Endodermal cell (in vitro differentiated cells): ENCODE measurements around the gene ARIH1. TPM values are rescaled to one million over a fixed set of nuclear protein-coding genes. Genes with fewer than 3 reads are reported as not detected.
"Not testable (repeated sequence)": the region's sequence is repeated elsewhere in the genome, so short reads cannot be mapped to it uniquely, and the experiment has no call there.

Experiments
- DNase-seq: peaks from one replicate; pipeline ENCODE4 v3.0.0-alpha.2; 2017
- H3K27ac ChIP-seq: 2 replicates; pipeline ENCODE4 v1.5.1; 2013; ENCODE audit warnings: mild to moderate bottlenecking, low read depth, low read length, moderate library complexity
- H3K27me3 ChIP-seq: 2 replicates; pipeline ENCODE4 v1.6.1; 2013; ENCODE audit warnings: mild to moderate bottlenecking, low read length, moderate library complexity; ENCODE audit not compliant: insufficient read depth, control insufficient read depth, poor library complexity, severe bottlenecking
- H3K36me3 ChIP-seq: 2 replicates; pipeline ENCODE4 v1.7.0; 2013; ENCODE audit warnings: mild to moderate bottlenecking, low read length, moderate library complexity; ENCODE audit not compliant: control insufficient read depth, insufficient read depth
- H3K4me1 ChIP-seq: one replicate; pipeline ENCODE4 v1.7.0; 2013; ENCODE audit warnings: low read length; ENCODE audit not compliant: control insufficient read depth, insufficient read depth
- H3K4me3 ChIP-seq: 2 replicates; pipeline ENCODE4 v1.5.1; 2013; ENCODE audit warnings: mild to moderate bottlenecking, low read length, moderate library complexity
- H3K9ac ChIP-seq: 2 replicates; pipeline ENCODE4 v1.6.1; 2013; ENCODE audit warnings: mild to moderate bottlenecking, low read length, moderate library complexity; ENCODE audit not compliant: poor library complexity, severe bottlenecking; ENCODE audit errors: extremely low read depth
- H3K9me3 ChIP-seq: 2 replicates; pipeline ENCODE4 v1.6.1; 2013; ENCODE audit warnings: mild to moderate bottlenecking, low read length, moderate library complexity; ENCODE audit not compliant: control insufficient read depth
- H3K27ac Mint-ChIP-seq: 2 replicates; pipeline ENCODE4 v1.8.0; 2020; ENCODE audit warnings: mixed read lengths
- H3K27me3 Mint-ChIP-seq: 2 replicates; pipeline ENCODE4 v1.8.0; 2021; ENCODE audit warnings: mild to moderate bottlenecking, mixed read lengths; ENCODE audit not compliant: insufficient read depth
- H3K36me3 Mint-ChIP-seq: 2 replicates; pipeline ENCODE4 v1.8.0; 2020; ENCODE audit warnings: low read depth, mixed read lengths
- H3K4me1 Mint-ChIP-seq: 2 replicates; pipeline ENCODE4 v1.8.0; 2020; ENCODE audit warnings: mixed read lengths
- H3K4me3 Mint-ChIP-seq: 2 replicates; pipeline ENCODE4 v1.8.0; 2020; ENCODE audit warnings: mild to moderate bottlenecking, moderate library complexity, mixed read lengths
- H3K9me3 Mint-ChIP-seq: 2 replicates; pipeline ENCODE4 v1.8.0; 2020; ENCODE audit warnings: mild to moderate bottlenecking, mixed read lengths
- CTCF ChIP-seq: fragments of 200-600 bp; sonication (generic); conservative IDR thresholded peaks from 2 replicates; pipeline ENCODE4 v1.5.0; 2021; ENCODE audit warnings: antibody characterized with exemption, mild to moderate bottlenecking
- WGBS, 2 experiments: methylation state at CpG; one replicate each; pipeline versions ENCODE4 v1.1.5 to v1.1.7; 2013; ENCODE audit warnings: missing lambda C conversion rate in 2 of 2, mixed read lengths in 1 of 2; ENCODE audit not compliant: insufficient coverage in 1 of 2, insufficient read length in 1 of 2; 5-methylcytosine and 5-hydroxymethylcytosine counted together
- long read RNA-seq, 4 experiments: library from polyadenylated mRNA in 2 of 4; library from RNA in 1 of 4; library from capped mRNA in 1 of 4; stranded (forward) in 3 of 4; unstranded in 1 of 4; transcript quantifications; one replicate each; pipeline ENCODE4 v2.0.0, GENCODE V29; 2020 to 2021; ENCODE audit warnings: inconsistent platforms in 1 of 4
- polyA plus RNA-seq, 2 experiments: library from polyadenylated mRNA; stranded (reverse); fragments of 50-300 nt; gene quantifications; one replicate each; pipeline ENCODE4 v1.2.3, GENCODE V29; 2013
- total RNA-seq, 2 donors: library from RNA; stranded (reverse); fragmentation: NEBNext Ultra II Directional in 1 of 2; extraction: Animal tissue kit (Norgen Biotek cat#: 25700) in 1 of 2; gene quantifications; 2 replicates in 1 of 2; 3 replicates in 1 of 2; pipeline ENCODE4 v1.2.1, GENCODE V29; 2021

Gene ARIH1
- 100 to 1,000 TPM; 183 to 238 TPM for total RNA-seq
- polyA plus RNA-seq (2013, experiment 1 of 2), result 108 TPM
- 99.0 TPM for polyA plus RNA-seq (2013, experiment 2 of 2)
- long read RNA-seq, experiment 1, full-length matches to known transcripts, result 7 of 38 reads
- long read RNA-seq, experiment 1, partial matches to known transcripts, result 4 of 38 reads
- long read RNA-seq, experiment 1, other reads (novel, unspliced or antisense), result 27 of 38 reads
- long read RNA-seq, experiment 2, full-length matches to known transcripts, result 49 of 78 reads
- long read RNA-seq, experiment 2, partial matches to known transcripts, result 14 of 78 reads
- long read RNA-seq, experiment 2, other reads (novel, unspliced or antisense), result 15 of 78 reads
- long read RNA-seq, experiment 3, full-length matches to known transcripts, result 1 of 5 reads
- long read RNA-seq, experiment 3, partial matches to known transcripts, result 4 of 5 reads
- long read RNA-seq, experiment 3, other reads (novel, unspliced or antisense), result 0 of 5 reads
- long read RNA-seq, experiment 4, full-length matches to known transcripts, result 4 of 13 reads
- long read RNA-seq, experiment 4, partial matches to known transcripts, result 1 of 13 reads
- long read RNA-seq, experiment 4, other reads (novel, unspliced or antisense), result 8 of 13 reads

- Mint-ChIP-seq H3K27ac (peak within 1 kb of the TSS; percentile 99), H3K27me3 (no peaks in the 10 kb centered on the region)
- H3K27me3 ChIP-seq, result no peaks in the 10 kb centered on the region
Observed at GRCh38 chr15:72473614-72474465, at the start of gene ARIH1. TSS of gene ARIH1 (plus strand) at chr15:72474330. CDS start at chr15:72474640, 310 bp downstream.

GRCh38 chr15:72426753-72427152 is 47.4 kb upstream of the ARIH1 start:
- Mint-ChIP-seq H3K27me3 (peaks cover 26% of the 10 kb centered on the region), H3K4me1 (no peaks in the 10 kb centered on the region), H3K4me3 (no peak overlapping the region), H3K9me3 (peaks cover 15% of the 10 kb centered on the region), H3K36me3 (no peaks in the 10 kb centered on the region), H3K27ac (no peak overlapping the region)
- Histone ChIP-seq H3K9ac (no peak overlapping the region), H3K27ac (no peak overlapping the region), H3K4me3 (no peak overlapping the region), H3K9me3 (no peaks in the 10 kb centered on the region), H3K36me3 (no peaks in the 10 kb centered on the region), H3K4me1 (no peaks in the 10 kb centered on the region), H3K27me3 (peaks cover 25% of the 10 kb centered on the region)
- no peak for DNase-seq
- TF ChIP-seq CTCF, result no peak

More at GRCh38 chr15:72473614-72474465, at the start of gene ARIH1:
- Histone ChIP-seq H3K27ac (peak within 1 kb of the TSS; percentile 98), H3K36me3 (peaks cover 28% of the 10 kb centered on the region), H3K4me3 (peak within 1 kb of the TSS; percentile 100), H3K9ac (peak within 1 kb of the TSS; percentile 99), H3K9me3 (peaks cover 4% of the 10 kb centered on the region), H3K4me1 (no peaks in the 10 kb centered on the region)
- 0 to 1% methylated on average over 18 to 63 of the region's 63 CpGs for WGBS, 2 experiments
- no peaks in the 10 kb centered on the region for H3K9me3 Mint-ChIP-seq
- peak within 1 kb of the TSS; percentile 98 for H3K4me3 Mint-ChIP-seq
- DNase-seq, result peak; percentile 99
- TF ChIP-seq CTCF, result peak; percentile 24
- H3K4me1 Mint-ChIP-seq, result peaks cover 18% of the 10 kb centered on the region
- peaks cover 27% of the 10 kb centered on the region for H3K36me3 Mint-ChIP-seq

- H3K36me3 Mint-ChIP-seq, result no peaks in the 10 kb centered on the region
- no peak overlapping the region for H3K9ac ChIP-seq
- no peak overlapping the region for H3K27ac Mint-ChIP-seq
- no peak for DNase-seq
- no peak for TF ChIP-seq CTCF
- no peak overlapping the region for H3K4me3 ChIP-seq
- 88% methylated on average over 1 of the region's 1 CpG; no CpG with 5 or more reads in 1 of the 2 experiments for WGBS, 2 experiments
- peaks cover 25% of the 10 kb centered on the region for H3K9me3 Mint-ChIP-seq
- H3K4me3 Mint-ChIP-seq, result no peak overlapping the region
- H3K4me1 ChIP-seq, result no peaks in the 10 kb centered on the region
- H3K36me3 ChIP-seq, result no peaks in the 10 kb centered on the region
- no peaks in the 10 kb centered on the region for H3K4me1 Mint-ChIP-seq
- peaks cover 12% of the 10 kb centered on the region for H3K9me3 ChIP-seq
- H3K27me3 ChIP-seq, result peaks cover 21% of the 10 kb centered on the region
- peaks cover 26% of the 10 kb centered on the region for H3K27me3 Mint-ChIP-seq
- H3K27ac ChIP-seq, result no peak overlapping the region
Observed at GRCh38 chr15:72437650-72438316, 36.3 kb upstream of the ARIH1 start.

GRCh38 chr15:72442848-72443247 is 31.3 kb upstream of the ARIH1 start:
- not testable (repeated sequence) for H3K9me3 ChIP-seq, H3K4me3 Mint-ChIP-seq, H3K4me3 ChIP-seq, H3K27ac Mint-ChIP-seq, H3K4me1 Mint-ChIP-seq, H3K27ac ChIP-seq, H3K4me1 ChIP-seq, H3K36me3 Mint-ChIP-seq, H3K36me3 ChIP-seq, DNase-seq, H3K9ac ChIP-seq
- peaks cover 10% of the 10 kb centered on the region for H3K9me3 Mint-ChIP-seq
- H3K27me3 Mint-ChIP-seq, result peaks cover 11% of the 10 kb centered on the region
- 90% methylated on average over 3 of the region's 5 CpGs; no CpG with 5 or more reads in 1 of the 2 experiments for WGBS, 2 experiments
- H3K27me3 ChIP-seq, result peaks cover 11% of the 10 kb centered on the region
